Keratinocyte (primary cell): ENCODE data around the gene CD44. TPM values are rescaled to one million over a fixed set of nuclear protein-coding genes. Genes with fewer than 3 reads are reported as not detected.

ENCODE experiments used
- DNase-seq: peaks from one replicate; pipeline ENCODE4 v3.0.0-alpha.2; 2011; ENCODE audit warnings: low read depth, missing footprints, low spot score
- FAIRE-seq: peaks from 2 replicates; lab custom pipeline; 2011; peaks lifted over from hg19 to GRCh38; lab: Jason Lieb, UNC
- H2AFZ ChIP-seq: 2 replicates; pipeline ENCODE4 v1.6.0; 2012; ENCODE audit warnings: low read length, control low read depth, inconsistent platforms; ENCODE audit not compliant: control insufficient read depth
- H3K27ac ChIP-seq: 2 replicates; pipeline ENCODE4 v1.5.1; 2011; ENCODE audit warnings: low read length; ENCODE audit not compliant: control insufficient read depth, insufficient read depth
- H3K27me3 ChIP-seq: 3 replicates; pipeline ENCODE4 v1.6.0; 2011; ENCODE audit warnings: low read length; ENCODE audit not compliant: control insufficient read depth, insufficient read depth; ENCODE audit errors: extremely low read depth
- H3K36me3 ChIP-seq, 2 experiments: 2 replicates in 1 of 2; 3 replicates in 1 of 2; pipeline ENCODE4 v1.5.1; 2011; ENCODE audit warnings: low read length in 2 of 2, mild to moderate bottlenecking in 1 of 2; ENCODE audit not compliant: control insufficient read depth in 2 of 2, insufficient read depth in 2 of 2; ENCODE audit errors: extremely low read depth in 1 of 2
- H3K4me1 ChIP-seq: 3 replicates; pipeline ENCODE4 v1.5.1; 2011; ENCODE audit warnings: low read length; ENCODE audit not compliant: control insufficient read depth, insufficient read depth; ENCODE audit errors: extremely low read depth
- H3K4me2 ChIP-seq: 3 replicates; pipeline ENCODE4 v1.6.0; 2011; ENCODE audit warnings: low read depth, low read length; ENCODE audit not compliant: control insufficient read depth, insufficient read depth; ENCODE audit errors: extremely low read depth
- H3K4me3 ChIP-seq, 3 experiments: fragments of 200-600 bp in 1 of 3; sonication (generic) in 1 of 3; 2 replicates in 2 of 3; 3 replicates in 1 of 3; pipeline ENCODE4 v1.5.1; 2011 to 2016; ENCODE audit warnings: low read length in 3 of 3, mild to moderate bottlenecking in 3 of 3, control low read depth in 2 of 3, inconsistent platforms in 1 of 3, low read depth in 1 of 3, mixed read lengths in 1 of 3, mixed run types in 1 of 3, moderate library complexity in 1 of 3; ENCODE audit not compliant: control insufficient read depth in 2 of 3, insufficient read depth in 2 of 3; ENCODE audit errors: extremely low read depth in 1 of 3
- H3K79me2 ChIP-seq: 2 replicates; pipeline ENCODE4 v1.6.0; 2012; ENCODE audit warnings: low read length; ENCODE audit not compliant: control insufficient read depth, insufficient read depth
- H3K9ac ChIP-seq: 3 replicates; pipeline ENCODE4 v1.6.0; 2011; ENCODE audit warnings: low read length; ENCODE audit not compliant: control insufficient read depth, insufficient read depth; ENCODE audit errors: extremely low read depth
- H3K9me1 ChIP-seq: 3 replicates; pipeline ENCODE4 v1.6.0; 2011; ENCODE audit warnings: low read length; ENCODE audit not compliant: control insufficient read depth, insufficient read depth; ENCODE audit errors: extremely low read depth
- H3K9me3 ChIP-seq: 2 replicates; pipeline ENCODE4 v1.5.1; 2012; ENCODE audit warnings: low read depth, low read length; ENCODE audit not compliant: control insufficient read depth
- H4K20me1 ChIP-seq: 3 replicates; pipeline ENCODE4 v1.6.0; 2011; ENCODE audit warnings: low read length; ENCODE audit not compliant: control insufficient read depth, insufficient read depth; ENCODE audit errors: extremely low read depth
- EZH2 ChIP-seq: IDR thresholded peaks from one replicate; pipeline ENCODE4 v1.6.1; 2012; ENCODE audit warnings: inconsistent platforms, mild to moderate bottlenecking, low read length, moderate library complexity
- dilution Hi-C: fragments of 300-500 bp; cut with MboI; formaldehyde crosslinking; loops from one replicate; pipeline ENCODE4 v1.7.0; 2020; ENCODE audit warnings: low sequenced_read_pairs; ENCODE audit not compliant: extremely low pct_ligation_motif_present
- polyA plus RNA-seq, 5 experiments: library from polyadenylated mRNA; depleted of rRNA in 3 of 5; stranded (reverse) in 3 of 5; stranded (forward) in 1 of 5; unstranded in 1 of 5; fragments of >200 nt; gene quantifications; 1 replicate in 1 of 5; 2 replicates in 3 of 5; 3 replicates in 1 of 5; pipeline versions ENCODE4 v1.2.1 to v1.2.3, GENCODE V29; 2011 to 2012; ENCODE audit warnings: missing spikeins in 2 of 5, low read depth in 1 of 5, low replicate concordance in 1 of 5
- TF ChIP-seq, protein P1 (sequence below), 3 experiments: IDR thresholded peaks in 1 of 3; conservative IDR thresholded peaks in 1 of 3; optimal IDR thresholded peaks in 1 of 3; 2 replicates in 2 of 3; 3 replicates in 1 of 3; pipeline versions ENCODE3 to v1.5.1; 2011; ENCODE audit warnings: low read length in 3 of 3, mild to moderate bottlenecking in 3 of 3, moderate library complexity in 2 of 3, control low read depth in 1 of 3, inconsistent platforms in 1 of 3; ENCODE audit not compliant: insufficient read depth in 2 of 3; ENCODE audit errors: extremely low read depth in 1 of 3

The CD44 gene
- polyA plus RNA-seq, 1 donor (not counting 4 experiments of a cell fraction or from before 2014, with no cell fraction given), result 2,038 TPM

- no peaks in the 10 kb centered on the region for H3K79me2 ChIP-seq
- dilution Hi-C loops, result no loop called here
- H2AFZ ChIP-seq, result no peak overlapping the region
These were observed 7.9 kb upstream of the CD44 start for GRCh38 chr11:35131094-35131493.

GRCh38 chr11:35131886-35132285 is 7.1 kb upstream of the CD44 start:
- TF ChIP-seq, protein P1, sequence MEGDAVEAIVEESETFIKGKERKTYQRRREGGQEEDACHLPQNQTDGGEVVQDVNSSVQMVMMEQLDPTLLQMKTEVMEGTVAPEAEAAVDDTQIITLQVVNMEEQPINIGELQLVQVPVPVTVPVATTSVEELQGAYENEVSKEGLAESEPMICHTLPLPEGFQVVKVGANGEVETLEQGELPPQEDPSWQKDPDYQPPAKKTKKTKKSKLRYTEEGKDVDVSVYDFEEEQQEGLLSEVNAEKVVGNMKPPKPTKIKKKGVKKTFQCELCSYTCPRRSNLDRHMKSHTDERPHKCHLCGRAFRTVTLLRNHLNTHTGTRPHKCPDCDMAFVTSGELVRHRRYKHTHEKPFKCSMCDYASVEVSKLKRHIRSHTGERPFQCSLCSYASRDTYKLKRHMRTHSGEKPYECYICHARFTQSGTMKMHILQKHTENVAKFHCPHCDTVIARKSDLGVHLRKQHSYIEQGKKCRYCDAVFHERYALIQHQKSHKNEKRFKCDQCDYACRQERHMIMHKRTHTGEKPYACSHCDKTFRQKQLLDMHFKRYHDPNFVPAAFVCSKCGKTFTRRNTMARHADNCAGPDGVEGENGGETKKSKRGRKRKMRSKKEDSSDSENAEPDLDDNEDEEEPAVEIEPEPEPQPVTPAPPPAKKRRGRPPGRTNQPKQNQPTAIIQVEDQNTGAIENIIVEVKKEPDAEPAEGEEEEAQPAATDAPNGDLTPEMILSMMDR (optimal IDR thresholded peaks at IDR 0.05 in 1 of 3, IDR thresholded peaks at IDR 0.05 in 1 of 3, conservative IDR thresholded peaks at IDR 0.05 in 1 of 3; ENCODE audit: extremely low read depth in 1 of 3, insufficient read depth in 2 of 3, low read length in 3 of 3), result no peak
- no peak for TF ChIP-seq EZH2
- Histone ChIP-seq H3K9me1 (no peaks in the 10 kb centered on the region), H2AFZ (no peak overlapping the region), H3K4me3 (no peak overlapping the region), H3K36me3 (no peaks in the 10 kb centered on the region), H3K9me3 (no peaks in the 10 kb centered on the region), H4K20me1 (no peaks in the 10 kb centered on the region), H3K9ac (no peak overlapping the region), H3K79me2 (no peaks in the 10 kb centered on the region), H3K4me1 (no peaks in the 10 kb centered on the region), H3K4me2 (no peak overlapping the region), H3K27me3 (no peaks in the 10 kb centered on the region), H3K27ac (no peak overlapping the region)
- dilution Hi-C loops, result no loop called here
- DNase-seq, result no peak
- no peak for FAIRE-seq

More at GRCh38 chr11:35131094-35131493, 7.9 kb upstream of the CD44 start:
- Histone ChIP-seq H3K27me3 (no peaks in the 10 kb centered on the region), H3K27ac (no peak overlapping the region), H3K36me3 (no peaks in the 10 kb centered on the region), H3K9me1 (no peaks in the 10 kb centered on the region), H3K4me2 (no peak overlapping the region), H3K4me3 (no peak overlapping the region), H3K9ac (no peak overlapping the region), H3K4me1 (no peaks in the 10 kb centered on the region), H3K9me3 (no peaks in the 10 kb centered on the region), H4K20me1 (no peaks in the 10 kb centered on the region)
- DNase-seq (no peak), FAIRE-seq (no peak)
- TF ChIP-seq, protein P1 (optimal IDR thresholded peaks at IDR 0.05 in 1 of 3, IDR thresholded peaks at IDR 0.05 in 1 of 3, conservative IDR thresholded peaks at IDR 0.05 in 1 of 3; ENCODE audit: extremely low read depth in 1 of 3, insufficient read depth in 2 of 3, low read length in 3 of 3), result no peak
- TF ChIP-seq EZH2, result no peak
